Measurements from ENCODE around the gene APPBP2.

APPBP2 gene

DNA sequence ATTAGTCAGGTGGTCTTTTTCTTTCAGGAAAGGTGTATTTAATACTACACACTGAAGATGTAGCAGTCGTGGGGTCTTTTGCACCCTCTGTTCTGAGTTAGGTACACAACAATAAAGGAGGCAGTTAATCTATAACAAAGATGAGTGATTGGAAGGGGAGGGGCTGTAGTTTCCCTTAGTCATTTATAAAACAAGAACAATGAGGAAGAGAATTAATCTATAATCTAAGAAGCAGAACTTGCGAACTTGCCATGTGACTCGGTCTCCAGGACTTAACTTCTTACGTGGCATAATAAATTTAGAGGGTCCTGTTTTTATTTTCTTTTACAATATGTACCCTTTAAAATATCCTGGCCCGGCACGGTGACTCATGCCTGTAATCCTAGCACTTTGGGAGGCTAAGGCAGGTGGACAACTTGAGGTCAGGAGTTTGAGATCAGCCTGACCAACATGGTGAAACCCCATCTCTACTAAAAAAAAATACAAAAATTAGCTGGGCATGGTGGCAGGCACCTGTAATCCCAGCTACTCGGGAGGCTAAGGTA, 8.6 kb upstream of the APPBP2 start:
- Histone ChIP-seq H3K36me3 (ENCODE audit: control insufficient read depth, insufficient read depth, low read length) (no peaks in the 10 kb centered on the region), H3K4me3 (ENCODE audit: insufficient read depth, low read depth, low read length) (no peak overlapping the region), H3K27me3 (ENCODE audit: control insufficient read depth, insufficient read depth, low read length, poor library complexity, severe bottlenecking) (no peaks in the 10 kb centered on the region), H3K4me1 (ENCODE audit: control insufficient read depth, insufficient read depth, low read length) (no peaks in the 10 kb centered on the region), H3K9me3 (ENCODE audit: control insufficient read depth, low read length) (no peaks in the 10 kb centered on the region), H3K27ac (ENCODE audit: insufficient read depth, low read depth, low read length, poor library complexity, severe bottlenecking) (no peak overlapping the region)
- 94 to 98% methylated on average over 4 to 7 of the region's 7 CpGs for WGBS, 2 experiments

- H3K36me3 ChIP-seq (ENCODE audit: control insufficient read depth, insufficient read depth, low read length): no peaks in the 10 kb centered on the region
- WGBS, 2 experiments: 100% methylated on average over 1 of the region's 1 CpG
- no peaks in the 10 kb centered on the region for H3K9me3 ChIP-seq (ENCODE audit: control insufficient read depth, low read length)
- no peak overlapping the region for H3K4me3 ChIP-seq (ENCODE audit: insufficient read depth, low read depth, low read length)
- no peak overlapping the region for H3K27ac ChIP-seq (ENCODE audit: insufficient read depth, low read depth, low read length, poor library complexity, severe bottlenecking)
- H3K27me3 ChIP-seq (ENCODE audit: control insufficient read depth, insufficient read depth, low read length, poor library complexity, severe bottlenecking): no peaks in the 10 kb centered on the region
- no peaks in the 10 kb centered on the region for H3K4me1 ChIP-seq (ENCODE audit: control insufficient read depth, insufficient read depth, low read length)
Measured at GRCh38 chr17:60534010-60534555, 8.0 kb upstream of the APPBP2 start.

- no peaks in the 10 kb centered on the region for H3K27me3 ChIP-seq (ENCODE audit: control insufficient read depth, insufficient read depth, low read length, poor library complexity, severe bottlenecking)
- WGBS, 2 experiments: 98 to 100% methylated on average over 1 of the region's 1 CpG
- no peaks in the 10 kb centered on the region for H3K9me3 ChIP-seq (ENCODE audit: control insufficient read depth, low read length)
- H3K27ac ChIP-seq (ENCODE audit: insufficient read depth, low read depth, low read length, poor library complexity, severe bottlenecking): no peak overlapping the region
- no peaks in the 10 kb centered on the region for H3K36me3 ChIP-seq (ENCODE audit: control insufficient read depth, insufficient read depth, low read length)
- H3K4me1 ChIP-seq (ENCODE audit: control insufficient read depth, insufficient read depth, low read length): no peaks in the 10 kb centered on the region
- H3K4me3 ChIP-seq (ENCODE audit: insufficient read depth, low read depth, low read length): no peak overlapping the region
Measured at GRCh38 chr17:60529806-60530205, 3.8 kb upstream of the APPBP2 start.

DNA sequence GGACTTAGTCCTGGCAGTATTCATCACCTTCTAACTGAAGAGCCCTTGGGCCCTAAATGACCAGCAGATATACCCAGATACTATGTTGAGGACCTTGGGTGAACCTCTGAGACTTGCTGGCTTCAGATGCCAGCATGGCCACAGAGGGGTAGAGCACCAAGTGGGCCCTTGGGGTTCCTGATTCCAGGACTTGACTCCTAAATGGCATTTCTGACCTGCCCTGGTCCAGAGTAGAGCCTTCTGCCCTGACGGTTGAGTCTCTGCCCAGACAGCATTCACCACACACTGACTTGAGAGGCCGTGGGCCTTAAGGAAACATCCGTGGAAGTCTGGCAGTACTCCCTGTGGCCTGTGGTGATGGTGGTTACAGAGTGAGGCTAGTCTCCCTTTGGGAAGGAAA, 2.8 kb upstream of the APPBP2 start:
- Histone ChIP-seq H3K27me3 (ENCODE audit: control insufficient read depth, insufficient read depth, low read length, poor library complexity, severe bottlenecking) (no peaks in the 10 kb centered on the region), H3K4me1 (ENCODE audit: control insufficient read depth, insufficient read depth, low read length) (no peaks in the 10 kb centered on the region), H3K9me3 (ENCODE audit: control insufficient read depth, low read length) (no peaks in the 10 kb centered on the region), H3K27ac (ENCODE audit: insufficient read depth, low read depth, low read length, poor library complexity, severe bottlenecking) (no peak overlapping the region), H3K4me3 (ENCODE audit: insufficient read depth, low read depth, low read length) (no peak overlapping the region), H3K36me3 (ENCODE audit: control insufficient read depth, insufficient read depth, low read length) (no peaks in the 10 kb centered on the region)
- 95 to 98% methylated on average over 3 of the region's 3 CpGs for WGBS, 2 experiments

GRCh38 chr17:60527701-60528100, 1.7 kb upstream of the APPBP2 start:
- H3K27ac ChIP-seq (ENCODE audit: insufficient read depth, low read depth, low read length, poor library complexity, severe bottlenecking): no peak overlapping the region
- 96 to 100% methylated on average over 2 of the region's 2 CpGs for WGBS, 2 experiments
- H3K4me1 ChIP-seq (ENCODE audit: control insufficient read depth, insufficient read depth, low read length): no peaks in the 10 kb centered on the region

GRCh38 chr17:60526726-60527125, 684 bp upstream of the APPBP2 start:
- 28 to 35% methylated on average over 5 to 6 of the region's 6 CpGs for WGBS, 2 experiments
- no peak overlapping the region for H3K27ac ChIP-seq (ENCODE audit: insufficient read depth, low read depth, low read length, poor library complexity, severe bottlenecking)

More at GRCh38 chr17:60527701-60528100, 1.7 kb upstream of the APPBP2 start:
- Histone ChIP-seq H3K4me3 (ENCODE audit: insufficient read depth, low read depth, low read length) (no peak overlapping the region), H3K27me3 (ENCODE audit: control insufficient read depth, insufficient read depth, low read length, poor library complexity, severe bottlenecking) (no peaks in the 10 kb centered on the region), H3K36me3 (ENCODE audit: control insufficient read depth, insufficient read depth, low read length) (no peaks in the 10 kb centered on the region), H3K9me3 (ENCODE audit: control insufficient read depth, low read length) (no peaks in the 10 kb centered on the region)

GRCh38 chr17:60525328-60525684, 736 bp downstream of the APPBP2 start:
- H3K4me3 ChIP-seq (ENCODE audit: insufficient read depth, low read depth, low read length): peak overlapping the region; percentile 94
- H3K36me3 ChIP-seq (ENCODE audit: control insufficient read depth, insufficient read depth, low read length): peaks cover 9% of the 10 kb centered on the region
- no peaks in the 10 kb centered on the region for H3K4me1 ChIP-seq (ENCODE audit: control insufficient read depth, insufficient read depth, low read length)
- no peaks in the 10 kb centered on the region for H3K27me3 ChIP-seq (ENCODE audit: control insufficient read depth, insufficient read depth, low read length, poor library complexity, severe bottlenecking)
- H3K27ac ChIP-seq (ENCODE audit: insufficient read depth, low read depth, low read length, poor library complexity, severe bottlenecking): peak overlapping the region; percentile 98
- WGBS, 2 experiments: 0% methylated on average over 11 of the region's 11 CpGs
- no peaks in the 10 kb centered on the region for H3K9me3 ChIP-seq (ENCODE audit: control insufficient read depth, low read length)

More at GRCh38 chr17:60526726-60527125, 684 bp upstream of the APPBP2 start:
- no peaks in the 10 kb centered on the region for H3K9me3 ChIP-seq (ENCODE audit: control insufficient read depth, low read length)
- H3K27me3 ChIP-seq (ENCODE audit: control insufficient read depth, insufficient read depth, low read length, poor library complexity, severe bottlenecking): no peaks in the 10 kb centered on the region
- no peaks in the 10 kb centered on the region for H3K4me1 ChIP-seq (ENCODE audit: control insufficient read depth, insufficient read depth, low read length)
- peak overlapping the region; percentile 94 for H3K4me3 ChIP-seq (ENCODE audit: insufficient read depth, low read depth, low read length)
- no peaks in the 10 kb centered on the region for H3K36me3 ChIP-seq (ENCODE audit: control insufficient read depth, insufficient read depth, low read length)

DNA sequence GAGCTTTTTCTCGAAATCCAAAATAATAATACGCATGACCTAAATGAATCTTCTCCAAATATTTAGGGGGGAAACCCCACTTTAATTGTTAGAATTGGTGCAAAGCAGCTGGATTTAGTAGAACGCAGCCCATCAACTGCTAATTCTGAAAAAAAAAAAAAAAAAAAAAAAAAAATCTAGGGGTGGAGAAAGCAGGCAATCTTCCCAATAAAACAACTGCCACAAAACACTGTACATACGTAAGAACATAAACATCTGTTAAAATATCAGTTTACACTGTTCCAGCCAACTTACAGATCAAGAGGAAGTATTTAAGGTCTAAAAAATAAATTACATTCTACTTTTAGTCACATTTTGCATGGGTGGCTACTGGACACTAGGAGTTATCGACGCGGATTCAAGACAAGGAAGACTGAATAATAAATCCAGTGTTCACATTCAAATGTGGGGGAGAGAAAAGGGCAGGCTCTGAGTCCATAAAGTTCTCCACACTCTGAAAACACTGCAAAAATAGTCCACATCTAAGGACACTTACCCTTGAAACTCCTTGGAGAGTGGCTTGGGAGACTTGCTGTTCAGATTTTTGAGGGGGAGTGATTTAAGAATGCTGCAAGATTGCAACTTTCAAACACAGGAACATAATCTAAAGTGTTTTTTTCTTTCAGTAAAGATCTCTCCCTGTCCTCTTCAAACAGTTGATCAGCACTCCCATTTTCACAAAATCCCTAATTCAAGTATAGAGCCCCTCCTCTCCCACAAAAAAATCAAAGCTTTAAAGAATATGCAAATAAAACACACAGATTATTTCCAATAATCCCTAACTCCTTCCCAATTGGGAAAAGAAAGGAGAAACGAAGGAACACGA, 1.3 kb downstream of the APPBP2 start:
- H3K36me3 ChIP-seq (ENCODE audit: control insufficient read depth, insufficient read depth, low read length): peaks cover 9% of the 10 kb centered on the region
- H3K9me3 ChIP-seq (ENCODE audit: control insufficient read depth, low read length): no peaks in the 10 kb centered on the region
- H3K27me3 ChIP-seq (ENCODE audit: control insufficient read depth, insufficient read depth, low read length, poor library complexity, severe bottlenecking): no peaks in the 10 kb centered on the region
- 48 to 52% methylated on average over 8 to 9 of the region's 9 CpGs for WGBS, 2 experiments
- no peak overlapping the region for H3K27ac ChIP-seq (ENCODE audit: insufficient read depth, low read depth, low read length, poor library complexity, severe bottlenecking)
- H3K4me1 ChIP-seq (ENCODE audit: control insufficient read depth, insufficient read depth, low read length): no peaks in the 10 kb centered on the region
- H3K4me3 ChIP-seq (ENCODE audit: insufficient read depth, low read depth, low read length): peak overlapping the region; percentile 94

DNA sequence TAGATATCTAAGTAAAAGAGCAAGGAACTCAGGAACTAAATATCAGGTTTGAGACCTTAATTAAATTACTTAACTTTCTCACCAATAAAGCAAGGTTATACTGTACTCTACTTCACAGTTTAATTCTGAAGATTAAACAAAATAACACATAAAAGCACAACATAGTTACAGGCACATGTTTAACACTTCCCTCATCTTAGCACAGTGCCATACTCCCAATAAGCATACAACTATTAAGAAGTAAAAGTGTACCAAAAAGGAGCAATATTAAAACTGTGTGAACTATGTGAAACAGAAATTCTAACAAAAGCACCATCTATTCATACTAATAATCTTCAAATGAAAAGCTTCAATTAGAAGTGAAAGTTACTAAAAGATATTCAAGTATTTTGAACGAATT, 2.2 kb downstream of the APPBP2 start:
- H3K27me3 ChIP-seq (ENCODE audit: control insufficient read depth, insufficient read depth, low read length, poor library complexity, severe bottlenecking): no peaks in the 10 kb centered on the region
- H3K27ac ChIP-seq (ENCODE audit: insufficient read depth, low read depth, low read length, poor library complexity, severe bottlenecking): no peak overlapping the region
- H3K9me3 ChIP-seq (ENCODE audit: control insufficient read depth, low read length): no peaks in the 10 kb centered on the region
- H3K36me3 ChIP-seq (ENCODE audit: control insufficient read depth, insufficient read depth, low read length): peaks cover 9% of the 10 kb centered on the region
- H3K4me1 ChIP-seq (ENCODE audit: control insufficient read depth, insufficient read depth, low read length): no peaks in the 10 kb centered on the region
- peak overlapping the region; percentile 94 for H3K4me3 ChIP-seq (ENCODE audit: insufficient read depth, low read depth, low read length)
- WGBS, 2 experiments: 89% methylated on average over 1 of the region's 1 CpG; no CpG with 5 or more reads in 1 of the 2 experiments

DNA sequence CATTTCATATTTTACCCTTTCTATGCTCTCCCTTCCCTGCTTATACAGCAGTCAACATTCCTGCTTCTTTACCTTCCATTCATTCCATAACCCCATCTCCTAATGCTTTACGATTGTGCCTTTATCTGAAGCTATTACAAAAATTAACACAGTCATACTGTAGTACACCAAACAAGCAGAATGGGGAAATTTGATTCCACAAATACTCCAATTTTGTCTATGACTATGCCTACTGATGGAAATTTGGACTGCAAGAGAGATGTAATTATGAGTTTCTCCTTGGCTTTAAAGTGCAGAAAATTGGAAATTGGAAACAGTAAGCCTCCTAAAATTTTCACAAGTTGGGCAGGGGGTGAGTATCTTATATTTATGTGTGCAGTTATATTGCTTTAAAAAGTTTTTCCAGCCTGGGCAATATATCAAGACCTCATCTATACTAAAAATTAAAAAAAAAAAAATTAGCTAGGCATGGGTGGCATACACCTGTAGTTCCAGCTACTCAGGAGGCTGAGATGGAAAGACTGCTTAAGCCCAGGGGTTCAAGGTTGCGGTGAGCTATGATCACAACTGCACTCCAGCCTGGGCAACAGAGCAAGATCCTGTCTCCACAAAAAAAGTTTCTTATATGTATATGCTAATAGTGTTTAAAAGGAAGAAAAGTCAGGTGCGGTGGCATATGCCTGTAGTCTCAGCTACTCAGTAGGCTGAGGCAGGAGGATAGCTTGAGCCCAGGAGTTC, 3.0 kb downstream of the APPBP2 start:
- 94 to 95% methylated on average over 3 of the region's 3 CpGs for WGBS, 2 experiments
- Histone ChIP-seq H3K9me3 (ENCODE audit: control insufficient read depth, low read length) (no peaks in the 10 kb centered on the region), H3K36me3 (ENCODE audit: control insufficient read depth, insufficient read depth, low read length) (peaks cover 9% of the 10 kb centered on the region), H3K4me3 (ENCODE audit: insufficient read depth, low read depth, low read length) (no peak overlapping the region), H3K4me1 (ENCODE audit: control insufficient read depth, insufficient read depth, low read length) (no peaks in the 10 kb centered on the region), H3K27ac (ENCODE audit: insufficient read depth, low read depth, low read length, poor library complexity, severe bottlenecking) (no peak overlapping the region), H3K27me3 (ENCODE audit: control insufficient read depth, insufficient read depth, low read length, poor library complexity, severe bottlenecking) (no peaks in the 10 kb centered on the region)
